Measurements from ENCODE around the gene HOXB3. TPM values are rescaled to one million over a fixed set of nuclear protein-coding genes. Genes with fewer than 3 reads are reported as not detected.

HOXB3 gene
- total RNA-seq, 1 donor from 2014 or later: not detected

GRCh38 chr17:48556229-48556575 is 33.8 kb downstream of the HOXB3 start:
- H3K4me3 ChIP-seq (ENCODE audit: insufficient read depth, low read depth, low read length): peak overlapping the region; percentile 44
- Mint-ChIP-seq H3K27ac (ENCODE audit: unreplicated experiment) (no peak overlapping the region), H3K27me3 (ENCODE audit: low read depth, unreplicated experiment) (peaks cover 93% of the 10 kb centered on the region), H3K9me3 (ENCODE audit: unreplicated experiment) (peaks cover 18% of the 10 kb centered on the region), H3K4me1 (ENCODE audit: low read depth, unreplicated experiment) (peaks cover 2% of the 10 kb centered on the region), H3K36me3 (ENCODE audit: low read depth, unreplicated experiment) (peaks cover 5% of the 10 kb centered on the region), H3K4me3 (ENCODE audit: unreplicated experiment) (no peak overlapping the region)
- H4K20me1 ChIP-seq (ENCODE audit: insufficient read depth, low read length): peaks cover under 1% of the 10 kb centered on the region
- H3K4me1 ChIP-seq (ENCODE audit: insufficient read depth, low read length): peaks cover 47% of the 10 kb centered on the region
- peaks cover 92% of the 10 kb centered on the region for H3K79me2 ChIP-seq (ENCODE audit: insufficient read depth, low read length)
- H3K4me2 ChIP-seq (ENCODE audit: low read length): peak overlapping the region; percentile 88
- peak overlapping the region; percentile 80 for H3K27ac ChIP-seq (ENCODE audit: low read depth, low read length)
- H3K9ac ChIP-seq (ENCODE audit: low read length): peak overlapping the region; percentile 83
- no peaks in the 10 kb centered on the region for H3K9me3 ChIP-seq (ENCODE audit: insufficient read depth, low read depth, low read length)
- FAIRE-seq (no peak), DNase-seq (ENCODE audit: low read depth) (no peak)
- H2AFZ ChIP-seq (ENCODE audit: low read depth, low read length): no peak overlapping the region
- TF ChIP-seq EZH2 (IDR thresholded peaks at IDR 0.05; ENCODE audit: insufficient read depth, low read length): peak; percentile 42
- no peak for TF ChIP-seq CTCF (IDR thresholded peaks at IDR 0.05; ENCODE audit: insufficient read depth, low read depth, low read length)
- peaks cover 70% of the 10 kb centered on the region for H3K27me3 ChIP-seq (ENCODE audit: insufficient read depth, low read length)
- no peaks in the 10 kb centered on the region for H3K36me3 ChIP-seq (ENCODE audit: insufficient read depth, low read length)

GRCh38 chr17:48555258-48556228 is 34.5 kb downstream of the HOXB3 start:
- peaks cover 5% of the 10 kb centered on the region for H3K36me3 Mint-ChIP-seq (ENCODE audit: low read depth, unreplicated experiment)
- no peak overlapping the region for H3K27ac Mint-ChIP-seq (ENCODE audit: unreplicated experiment)
- H3K4me1 Mint-ChIP-seq (ENCODE audit: low read depth, unreplicated experiment): peaks cover 2% of the 10 kb centered on the region
- peaks cover 18% of the 10 kb centered on the region for H3K9me3 Mint-ChIP-seq (ENCODE audit: unreplicated experiment)
- DNase-seq (ENCODE audit: low read depth): peak; percentile 99
- no peak for TF ChIP-seq EZH2 (IDR thresholded peaks at IDR 0.05; ENCODE audit: insufficient read depth, low read length)
- no peak for TF ChIP-seq CTCF (IDR thresholded peaks at IDR 0.05; ENCODE audit: insufficient read depth, low read depth, low read length)
- Histone ChIP-seq H4K20me1 (ENCODE audit: insufficient read depth, low read length) (no peaks in the 10 kb centered on the region), H3K27me3 (ENCODE audit: insufficient read depth, low read length) (peaks cover 70% of the 10 kb centered on the region), H3K4me2 (ENCODE audit: low read length) (peak overlapping the region; percentile 88), H3K36me3 (ENCODE audit: insufficient read depth, low read length) (no peaks in the 10 kb centered on the region), H3K4me3 (ENCODE audit: insufficient read depth, low read depth, low read length) (peak overlapping the region; percentile 63), H3K79me2 (ENCODE audit: insufficient read depth, low read length) (peaks cover 87% of the 10 kb centered on the region), H3K9me3 (ENCODE audit: insufficient read depth, low read depth, low read length) (no peaks in the 10 kb centered on the region), H3K27ac (ENCODE audit: low read depth, low read length) (peak overlapping the region; percentile 80), H2AFZ (ENCODE audit: low read depth, low read length) (no peak overlapping the region), H3K9ac (ENCODE audit: low read length) (peak overlapping the region; percentile 83), H3K4me1 (ENCODE audit: insufficient read depth, low read length) (peaks cover 45% of the 10 kb centered on the region)
- H3K27me3 Mint-ChIP-seq (ENCODE audit: low read depth, unreplicated experiment): peaks cover 91% of the 10 kb centered on the region
- FAIRE-seq: no peak
- no peak overlapping the region for H3K4me3 Mint-ChIP-seq (ENCODE audit: unreplicated experiment)

Measured in astrocyte (in vitro differentiated cells and primary cell).